ACC112 (cell line): ENCODE data around the gene CHRNA5.

Experiments
- H2AFZ ChIP-seq: fragments of 200-600 bp; sonication (generic); one replicate; pipeline ENCODE4 v1.6.0; 2017; ENCODE audit warnings: antibody characterized with exemption, low read length; ENCODE audit not compliant: unreplicated experiment
- H3K27ac ChIP-seq: fragments of 200-600 bp; sonication (generic); 2 replicates; pipeline ENCODE4 v1.5.1; 2014; ENCODE audit warnings: low read depth, mild to moderate bottlenecking, antibody characterized with exemption, low read length, moderate library complexity
- H3K27me3 ChIP-seq: fragments of 200-600 bp; sonication (generic); 2 replicates; pipeline ENCODE4 v1.6.1; 2014; ENCODE audit warnings: mild to moderate bottlenecking, antibody characterized with exemption, low read length, moderate library complexity, mixed read lengths; ENCODE audit not compliant: insufficient read depth
- H3K36me3 ChIP-seq: fragments of 200-600 bp; sonication (generic); 2 replicates; pipeline ENCODE4 v1.6.1; 2016; ENCODE audit warnings: mild to moderate bottlenecking, antibody characterized with exemption, low read length, moderate library complexity, mixed read lengths; ENCODE audit not compliant: insufficient read depth
- H3K4me1 ChIP-seq: fragments of 200-600 bp; sonication (generic); one replicate; pipeline ENCODE4 v1.6.1; 2016; ENCODE audit warnings: low read length, mixed read lengths; ENCODE audit not compliant: insufficient read depth, unreplicated experiment, control insufficient read depth
- H3K4me3 ChIP-seq: fragments of 200-600 bp; sonication (generic); 2 replicates; pipeline ENCODE4 v1.5.1; 2014; ENCODE audit warnings: mild to moderate bottlenecking, low read depth, low read length
- H3K79me2 ChIP-seq: fragments of 200-600 bp; sonication (generic); one replicate; pipeline ENCODE4 v1.6.0; 2016; ENCODE audit warnings: low read length; ENCODE audit not compliant: control insufficient read depth, unreplicated experiment, insufficient read depth

Gene CHRNA5

DNA sequence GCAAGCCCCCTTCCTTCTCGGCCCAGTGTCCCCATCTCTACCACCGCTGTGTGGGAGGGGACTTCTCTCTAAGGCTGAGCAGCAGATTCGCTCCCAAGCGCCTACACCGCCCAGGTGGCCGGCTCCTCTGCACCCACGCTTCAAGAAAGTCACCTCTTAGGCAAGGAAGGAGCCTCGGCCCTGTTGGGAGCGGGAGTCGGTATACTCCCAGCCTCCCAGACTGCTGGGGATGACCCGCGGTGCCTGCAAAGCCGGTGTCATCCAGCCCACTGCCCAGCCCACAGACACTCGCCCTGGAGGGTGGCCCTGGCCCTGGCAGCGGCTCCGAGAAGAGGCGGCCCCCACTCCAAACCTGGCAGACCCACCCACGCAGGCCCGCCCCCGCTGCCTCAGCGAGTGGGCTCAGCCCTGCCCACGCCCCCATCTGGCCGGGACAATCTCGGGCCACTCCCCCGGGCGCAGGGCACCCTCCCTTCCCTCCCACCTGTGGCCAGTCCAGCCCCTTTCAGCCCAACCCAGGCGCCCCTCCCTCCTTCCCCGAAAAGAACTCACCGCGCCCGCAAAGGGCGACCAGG lies 75.3 kb downstream of the CHRNA5 start:
- H3K4me3 ChIP-seq, result peak overlapping the region; percentile 79
- no peaks in the 10 kb centered on the region for H3K36me3 ChIP-seq
- 0 out of 2 replicates have a peak, but pooled peaks cover 12% of the 10 kb centered on the region for H3K27me3 ChIP-seq
- H2AFZ ChIP-seq, result no peak overlapping the region
- H3K79me2 ChIP-seq, result no peaks in the 10 kb centered on the region
- H3K27ac ChIP-seq, result no peak overlapping the region
- H3K4me1 ChIP-seq, result no peaks in the 10 kb centered on the region

DNA sequence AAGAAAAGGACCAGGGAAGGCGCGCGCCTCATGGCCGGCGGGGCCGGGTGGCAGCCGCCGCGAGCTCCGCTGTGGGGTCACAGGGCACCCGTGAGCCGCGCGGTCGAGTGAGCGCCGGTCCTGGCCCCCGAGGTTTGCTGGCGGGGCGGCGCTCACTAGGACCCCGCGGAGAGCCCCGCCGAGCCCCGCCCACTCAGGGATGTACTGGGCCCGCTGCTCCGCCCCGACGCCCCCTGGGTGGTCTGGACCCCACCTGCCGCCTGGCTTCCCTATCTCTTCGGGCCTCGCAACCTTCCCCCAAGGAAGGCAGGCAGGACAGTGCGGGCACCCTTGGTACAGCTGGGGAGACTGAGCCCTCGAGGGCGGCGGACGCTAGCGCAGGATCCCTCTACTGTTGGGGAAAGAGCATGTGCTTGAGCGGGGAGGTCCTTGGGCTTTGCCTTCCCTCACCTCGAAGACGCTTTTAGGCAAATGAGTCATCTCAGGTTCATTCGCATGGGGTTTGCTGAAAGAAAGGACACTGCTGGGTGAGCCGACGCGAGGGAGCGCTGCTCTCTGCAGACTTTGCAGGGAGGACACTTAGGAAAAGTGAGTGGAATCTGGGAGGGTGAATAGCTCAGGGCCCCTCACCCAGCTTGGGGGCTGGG lies 75.9 kb downstream of the CHRNA5 start, which contains the start of gene CHRNB4:
Gene CHRNB4, minus strand, starts transcription at position 109 of the 647 bp plus-strand sequence. Its CDS starts 77 bp downstream, at position 32.
- Histone ChIP-seq H3K36me3 (no peaks in the 10 kb centered on the region), H3K27ac (no peak within 1 kb of the TSS), H2AFZ (no peak within 1 kb of the TSS), H3K4me3 (peak within 1 kb of the TSS; percentile 79), H3K79me2 (no peaks in the 10 kb centered on the region), H3K4me1 (no peaks in the 10 kb centered on the region), H3K27me3 (0 out of 2 replicates have a peak, but pooled peaks cover 12% of the 10 kb centered on the region)

DNA sequence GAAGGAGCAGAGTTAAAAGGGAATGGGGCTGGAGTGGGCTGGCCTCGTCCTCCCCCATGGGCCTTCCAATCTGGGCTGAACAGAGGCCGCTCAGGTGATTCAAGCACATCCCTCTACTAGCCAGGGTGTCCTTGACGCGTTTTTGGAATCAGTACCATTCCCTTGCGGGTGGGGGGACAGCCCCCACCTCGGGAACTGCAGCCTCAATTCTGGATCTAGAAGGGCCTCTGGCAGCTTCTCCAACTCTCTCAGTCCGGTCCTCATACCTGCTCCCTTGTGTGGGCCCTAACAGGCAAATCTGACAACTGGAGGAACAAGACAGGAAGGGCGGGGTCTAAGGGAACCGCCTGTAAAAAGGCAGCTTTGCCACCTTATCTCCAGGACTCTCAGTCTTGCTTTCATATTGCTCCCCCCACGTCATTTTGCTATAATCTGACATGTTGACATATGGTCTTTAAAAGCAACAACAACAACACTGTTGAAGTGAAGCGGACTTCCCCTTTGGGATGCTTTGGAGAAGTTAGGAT lies 76.5 kb downstream of the CHRNA5 start:
- Histone ChIP-seq H3K27ac (no peak overlapping the region), H3K27me3 (0 out of 2 replicates have a peak, but pooled peaks cover 12% of the 10 kb centered on the region), H3K4me1 (no peaks in the 10 kb centered on the region), H3K36me3 (no peaks in the 10 kb centered on the region), H3K4me3 (no peak overlapping the region), H2AFZ (no peak overlapping the region), H3K79me2 (no peaks in the 10 kb centered on the region)

DNA sequence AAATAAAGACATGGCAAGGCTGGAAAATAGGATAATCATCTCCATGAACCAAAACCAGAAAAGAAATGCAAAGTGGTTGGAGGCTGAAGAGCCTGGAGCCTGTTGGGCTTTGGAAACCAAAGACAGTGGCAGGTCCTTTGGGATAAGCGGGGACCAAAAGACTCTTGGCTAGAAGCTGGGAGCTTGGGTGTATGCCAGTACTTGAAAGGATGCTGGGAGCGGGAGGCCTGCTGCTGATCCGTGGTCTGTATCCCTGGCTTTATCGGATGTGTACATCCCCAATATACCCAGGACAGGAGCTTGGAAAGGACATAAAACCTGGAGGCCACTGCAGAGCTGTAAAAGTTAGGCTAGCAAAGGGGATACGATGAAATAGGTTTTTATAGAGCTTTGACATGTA lies 77.0 kb downstream of the CHRNA5 start:
- Histone ChIP-seq H2AFZ (no peak overlapping the region), H3K4me1 (no peaks in the 10 kb centered on the region), H3K27me3 (0 out of 2 replicates have a peak, but pooled peaks cover 12% of the 10 kb centered on the region), H3K4me3 (no peak overlapping the region), H3K27ac (no peak overlapping the region), H3K36me3 (no peaks in the 10 kb centered on the region), H3K79me2 (no peaks in the 10 kb centered on the region)
